ENCODE measurements around the gene PLIN1. TPM values are rescaled to one million over a fixed set of nuclear protein-coding genes. Genes with fewer than 3 reads are reported as not detected.

Gene PLIN1
- total RNA-seq, 4 donors from 2014 or later = 144 to 392 (median 300) TPM

DNA sequence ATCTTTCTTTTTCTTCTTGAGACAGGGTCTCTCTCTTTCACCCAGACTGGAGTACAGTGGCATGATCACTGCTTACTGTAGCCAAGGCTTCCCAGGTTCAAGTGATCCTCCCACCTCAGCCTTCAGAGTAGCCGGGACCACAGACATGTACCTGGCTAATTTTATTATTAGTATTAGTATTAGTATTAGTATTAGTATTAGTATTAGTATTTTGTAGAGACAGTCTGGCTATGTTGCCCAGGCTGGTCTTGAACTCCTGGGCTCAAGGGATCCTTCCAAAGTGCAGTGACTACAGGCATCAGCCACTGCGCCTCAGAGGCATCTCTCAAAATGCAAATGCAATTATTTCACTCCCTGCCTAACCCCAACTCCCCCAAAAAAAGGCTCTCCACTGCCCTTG lies 25.6 kb downstream of the PLIN1 start:
- peaks cover 0 to 18% (median 5%) of the 10 kb centered on the region in 4 donors for H3K4me1 ChIP-seq
- peaks cover 0 to 15% of the 10 kb centered on the region in 2 donors for H3K27me3 ChIP-seq
- 98 to 100% methylated on average over 2 of the region's 2 CpGs for WGBS, 2 donors
- no peak for DNase-seq (ENCODE audit: low spot score in 2 of 2)
- peaks cover 0 to 12% (median 0%) of the 10 kb centered on the region in 3 donors for H3K36me3 ChIP-seq
- TF ChIP-seq EP300 (IDR thresholded peaks at IDR 0.05) (no peak), POLR2A (IDR thresholded peaks at IDR 0.05) (no peak)
- TF ChIP-seq, protein P1, sequence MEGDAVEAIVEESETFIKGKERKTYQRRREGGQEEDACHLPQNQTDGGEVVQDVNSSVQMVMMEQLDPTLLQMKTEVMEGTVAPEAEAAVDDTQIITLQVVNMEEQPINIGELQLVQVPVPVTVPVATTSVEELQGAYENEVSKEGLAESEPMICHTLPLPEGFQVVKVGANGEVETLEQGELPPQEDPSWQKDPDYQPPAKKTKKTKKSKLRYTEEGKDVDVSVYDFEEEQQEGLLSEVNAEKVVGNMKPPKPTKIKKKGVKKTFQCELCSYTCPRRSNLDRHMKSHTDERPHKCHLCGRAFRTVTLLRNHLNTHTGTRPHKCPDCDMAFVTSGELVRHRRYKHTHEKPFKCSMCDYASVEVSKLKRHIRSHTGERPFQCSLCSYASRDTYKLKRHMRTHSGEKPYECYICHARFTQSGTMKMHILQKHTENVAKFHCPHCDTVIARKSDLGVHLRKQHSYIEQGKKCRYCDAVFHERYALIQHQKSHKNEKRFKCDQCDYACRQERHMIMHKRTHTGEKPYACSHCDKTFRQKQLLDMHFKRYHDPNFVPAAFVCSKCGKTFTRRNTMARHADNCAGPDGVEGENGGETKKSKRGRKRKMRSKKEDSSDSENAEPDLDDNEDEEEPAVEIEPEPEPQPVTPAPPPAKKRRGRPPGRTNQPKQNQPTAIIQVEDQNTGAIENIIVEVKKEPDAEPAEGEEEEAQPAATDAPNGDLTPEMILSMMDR (IDR thresholded peaks at IDR 0.05) = no peak
- H3K27ac ChIP-seq = no peak overlapping the region
- no peak overlapping the region for H3K4me3 ChIP-seq
- H3K9me3 ChIP-seq = no peaks in the 10 kb centered on the region

DNA sequence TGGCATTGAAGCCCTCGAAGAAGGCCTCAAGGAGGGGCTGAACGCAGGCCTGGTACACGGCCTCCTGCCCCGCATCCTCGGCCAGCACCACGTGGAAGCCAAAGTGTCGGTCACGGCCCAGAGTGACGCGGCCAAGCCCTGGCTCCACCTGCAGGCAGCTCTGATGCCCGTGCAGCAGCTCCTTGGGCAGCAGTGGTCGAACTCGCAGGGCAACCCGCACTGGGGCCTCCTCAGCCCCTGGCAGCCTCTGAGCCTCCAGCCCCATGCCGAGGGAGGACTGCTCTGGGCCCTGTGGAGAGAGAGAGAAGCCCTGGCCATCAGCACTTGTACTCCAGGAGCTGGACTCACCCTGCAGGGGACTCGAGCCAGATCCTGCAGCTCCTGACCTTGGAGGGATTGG lies 26.5 kb downstream of the PLIN1 start:
- peaks cover 0 to 16% (median 0%) of the 10 kb centered on the region in 3 donors for H3K36me3 ChIP-seq
- H3K4me1 ChIP-seq = peaks cover 0 to 18% (median 5%) of the 10 kb centered on the region in 4 donors
- WGBS, 2 donors = 81 to 87% methylated on average over 10 to 16 of the region's 16 CpGs
- H3K27me3 ChIP-seq = peaks cover 0 to 15% of the 10 kb centered on the region in 2 donors
- no peak for TF ChIP-seq EP300 (IDR thresholded peaks at IDR 0.05)
- no peak for TF ChIP-seq POLR2A (IDR thresholded peaks at IDR 0.05)
- TF ChIP-seq, protein P1 (IDR thresholded peaks at IDR 0.05) = no peak
- no peak for DNase-seq (ENCODE audit: low spot score in 2 of 2)
- no peaks in the 10 kb centered on the region for H3K9me3 ChIP-seq
- no peak overlapping the region for H3K4me3 ChIP-seq
- H3K27ac ChIP-seq = no peak overlapping the region

DNA sequence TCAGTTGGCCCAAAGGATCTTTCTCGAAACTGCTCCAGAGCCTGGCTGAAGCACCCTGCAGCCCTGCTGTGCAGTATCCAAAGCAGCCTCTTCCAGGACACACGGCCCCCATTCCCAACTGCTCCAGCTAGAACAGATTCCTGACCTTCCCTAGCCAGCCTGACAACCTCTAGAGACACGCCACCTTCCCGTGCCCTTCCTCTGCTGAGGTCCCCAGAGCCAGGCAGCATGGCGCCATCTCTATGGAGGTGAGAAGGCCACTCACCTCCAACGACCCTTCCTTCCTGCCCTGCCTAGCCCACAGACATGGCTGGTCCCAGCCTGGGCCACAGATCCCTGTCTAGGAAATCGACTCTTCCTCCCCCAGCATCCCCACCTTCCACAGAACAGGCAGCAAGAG lies 27.0 kb downstream of the PLIN1 start:
- TF ChIP-seq POLR2A (IDR thresholded peaks at IDR 0.05) = no peak
- TF ChIP-seq EP300 (IDR thresholded peaks at IDR 0.05) = no peak
- TF ChIP-seq, protein P1 (IDR thresholded peaks at IDR 0.05) = no peak
- no peak for DNase-seq (ENCODE audit: low spot score in 2 of 2)
- Histone ChIP-seq H3K27ac (no peak overlapping the region), H3K4me3 (no peak overlapping the region), H3K4me1 (peaks cover 0 to 21% (median 5%) of the 10 kb centered on the region in 4 donors), H3K36me3 (peaks cover 0 to 16% (median 0%) of the 10 kb centered on the region in 3 donors), H3K9me3 (no peaks in the 10 kb centered on the region), H3K27me3 (peaks cover 0 to 15% of the 10 kb centered on the region in 2 donors)
- WGBS, 2 donors = 86 to 87% methylated on average over 7 of the region's 7 CpGs

DNA sequence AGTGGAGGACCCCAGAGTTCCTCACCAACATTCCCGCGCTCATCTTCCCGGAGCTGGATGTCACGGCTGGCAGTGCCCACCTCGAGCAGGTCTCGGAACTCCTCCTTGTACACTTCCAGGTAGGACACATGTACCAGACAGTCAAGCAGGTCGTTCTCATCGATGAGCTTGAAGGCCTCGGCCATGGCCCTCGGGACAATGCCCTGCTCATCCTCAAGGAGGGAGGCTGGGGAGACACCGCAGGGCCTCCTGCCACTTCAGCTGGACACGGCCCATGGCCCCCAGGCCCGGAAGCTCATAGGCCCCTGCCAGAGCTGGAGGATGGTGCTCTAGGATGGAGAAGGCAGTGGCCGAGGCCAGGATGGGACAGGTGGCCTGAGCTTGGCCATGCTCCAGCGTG lies 29.5 kb downstream of the PLIN1 start:
- no peaks in the 10 kb centered on the region for H3K9me3 ChIP-seq
- H3K36me3 ChIP-seq = peaks cover 0 to 31% (median 0%) of the 10 kb centered on the region in 3 donors
- TF ChIP-seq POLR2A (IDR thresholded peaks at IDR 0.05) (no peak), EP300 (IDR thresholded peaks at IDR 0.05) (no peak)
- TF ChIP-seq, protein P1 (IDR thresholded peaks at IDR 0.05) = no peak
- H3K27ac ChIP-seq = no peak overlapping the region
- DNase-seq (ENCODE audit: low spot score in 2 of 2) = no peak
- no peak overlapping the region for H3K4me3 ChIP-seq
- peaks cover 0 to 14% (median 3%) of the 10 kb centered on the region in 4 donors for H3K4me1 ChIP-seq
- WGBS, 2 donors = 91 to 93% methylated on average over 15 of the region's 15 CpGs
- peaks cover 0 to 9% of the 10 kb centered on the region in 2 donors for H3K27me3 ChIP-seq

DNA sequence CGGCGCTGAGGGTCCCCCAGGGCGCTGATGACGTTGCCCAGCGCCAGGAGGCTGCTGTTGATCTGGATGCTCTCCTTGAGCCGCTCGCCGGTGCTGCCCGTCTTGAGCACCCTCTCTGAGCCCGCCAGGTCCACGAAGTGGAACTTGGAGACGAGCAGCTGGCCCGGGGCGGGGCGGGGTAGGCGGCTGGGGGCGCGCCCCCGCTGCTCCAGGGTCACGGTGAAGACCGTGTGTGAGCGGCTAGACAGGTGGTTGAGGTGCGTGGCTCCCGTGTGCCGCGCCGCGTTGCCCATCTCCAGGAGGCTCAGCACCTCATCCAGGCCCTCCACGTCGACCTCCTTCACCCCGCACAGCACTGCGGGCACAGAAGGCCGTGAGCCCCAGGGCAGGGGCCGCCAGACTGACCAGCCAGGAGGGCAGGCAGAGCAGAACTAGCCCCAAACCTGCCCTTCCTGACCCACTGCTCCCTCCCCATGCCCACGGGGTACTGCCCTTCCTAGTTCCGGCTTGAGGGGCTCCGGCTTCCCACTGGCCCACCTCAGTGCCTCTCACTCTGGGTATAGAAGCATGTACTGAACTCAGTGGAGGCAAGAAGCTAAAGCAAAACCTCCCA lies 30.0 kb downstream of the PLIN1 start:
- H3K27ac ChIP-seq = no peak overlapping the region
- H3K27me3 ChIP-seq = peaks cover 0 to 5% of the 10 kb centered on the region in 2 donors
- TF ChIP-seq POLR2A (IDR thresholded peaks at IDR 0.05) (no peak), EP300 (IDR thresholded peaks at IDR 0.05) (no peak)
- TF ChIP-seq, protein P1 (IDR thresholded peaks at IDR 0.05) = no peak
- peaks cover 0 to 8% (median 0%) of the 10 kb centered on the region in 4 donors for H3K4me1 ChIP-seq
- H3K4me3 ChIP-seq = no peak overlapping the region
- no peaks in the 10 kb centered on the region for H3K9me3 ChIP-seq
- WGBS, 2 donors = 96% methylated on average over 14 to 31 of the region's 37 CpGs
- DNase-seq (ENCODE audit: low spot score in 2 of 2) = no peak
- H3K36me3 ChIP-seq = peaks cover 0 to 31% (median 0%) of the 10 kb centered on the region in 3 donors

All from tibial nerve (tissue), 4 donors.